Measurements from ENCODE around the gene MTUS2.

DNA sequence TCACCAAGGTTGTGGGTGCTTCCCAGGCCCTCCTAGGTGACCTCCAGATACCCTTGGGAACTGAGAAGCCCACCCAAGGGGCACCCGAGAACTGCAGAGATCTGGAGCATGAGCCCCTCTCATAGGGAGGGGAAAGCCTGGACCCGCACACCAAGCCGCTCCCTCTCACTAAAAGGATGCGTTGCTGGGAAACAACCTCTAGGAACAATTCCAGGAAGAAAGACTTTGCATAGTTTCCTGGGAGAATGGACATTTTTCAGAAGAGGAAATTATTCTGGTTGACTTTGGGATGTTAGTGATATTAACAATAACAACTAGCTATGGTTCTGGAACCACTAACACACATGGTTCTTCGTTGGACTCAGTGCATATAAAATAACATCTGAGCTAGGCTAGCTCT, 710.8 kb downstream of the MTUS2 start:
- TF ChIP-seq, protein P1, sequence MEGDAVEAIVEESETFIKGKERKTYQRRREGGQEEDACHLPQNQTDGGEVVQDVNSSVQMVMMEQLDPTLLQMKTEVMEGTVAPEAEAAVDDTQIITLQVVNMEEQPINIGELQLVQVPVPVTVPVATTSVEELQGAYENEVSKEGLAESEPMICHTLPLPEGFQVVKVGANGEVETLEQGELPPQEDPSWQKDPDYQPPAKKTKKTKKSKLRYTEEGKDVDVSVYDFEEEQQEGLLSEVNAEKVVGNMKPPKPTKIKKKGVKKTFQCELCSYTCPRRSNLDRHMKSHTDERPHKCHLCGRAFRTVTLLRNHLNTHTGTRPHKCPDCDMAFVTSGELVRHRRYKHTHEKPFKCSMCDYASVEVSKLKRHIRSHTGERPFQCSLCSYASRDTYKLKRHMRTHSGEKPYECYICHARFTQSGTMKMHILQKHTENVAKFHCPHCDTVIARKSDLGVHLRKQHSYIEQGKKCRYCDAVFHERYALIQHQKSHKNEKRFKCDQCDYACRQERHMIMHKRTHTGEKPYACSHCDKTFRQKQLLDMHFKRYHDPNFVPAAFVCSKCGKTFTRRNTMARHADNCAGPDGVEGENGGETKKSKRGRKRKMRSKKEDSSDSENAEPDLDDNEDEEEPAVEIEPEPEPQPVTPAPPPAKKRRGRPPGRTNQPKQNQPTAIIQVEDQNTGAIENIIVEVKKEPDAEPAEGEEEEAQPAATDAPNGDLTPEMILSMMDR (IDR thresholded peaks at IDR 0.05 in 8 of 11, conservative IDR thresholded peaks at IDR 0.05 in 3 of 11), result no peak
- TF ChIP-seq POLR2A (IDR thresholded peaks at IDR 0.05), result no peak
